HepG2 (cell line): Measurements from ENCODE around the gene UCHL3. TPM values are rescaled to one million over a fixed set of nuclear protein-coding genes. Genes with fewer than 3 reads are reported as not detected.

Experiments
- ARNT2 ChIP-seq: sonication (generic); formaldehyde crosslinking; IDR thresholded peaks from 2 replicates; pipeline ENCODE4 v1.8.0; 2022; ENCODE audit warnings: mild to moderate bottlenecking, low read depth, missing genetic modification reagents, moderate library complexity
- ELK4 ChIP-seq: sonication (generic); formaldehyde crosslinking; IDR thresholded peaks from 2 replicates; pipeline ENCODE4 v1.9.0; 2021; ENCODE audit warnings: missing genetic modification reagents, borderline replicate concordance
- JUND ChIP-seq: sonication (generic); formaldehyde crosslinking; IDR thresholded peaks from 2 replicates; pipeline ENCODE4 v1.8.0; 2022; ENCODE audit warnings: mild to moderate bottlenecking, missing genetic modification reagents
- ONECUT2 ChIP-seq: sonication (generic); formaldehyde crosslinking; IDR thresholded peaks from 2 replicates; pipeline ENCODE4 v1.4.0; 2020; ENCODE audit warnings: missing genetic modification reagents
- RBM39 ChIP-seq: fragments of 200-400 bp; formaldehyde crosslinking; IDR thresholded peaks from one replicate; pipeline ENCODE4 v1.6.1; 2018; ENCODE audit warnings: antibody characterized with exemption, mild to moderate bottlenecking, low read depth, low read length; ENCODE audit not compliant: poor library complexity, severe bottlenecking
- RELA ChIP-seq: sonication (generic); formaldehyde crosslinking; IDR thresholded peaks from 2 replicates; pipeline ENCODE4 v1.4.0; 2020; ENCODE audit warnings: missing genetic modification reagents
- SP5 ChIP-seq: IDR thresholded peaks from 2 replicates; pipeline ENCODE4 v1.6.1; 2016; ENCODE audit warnings: low read depth, borderline replicate concordance
- TARDBP ChIP-seq: sonication (generic); formaldehyde crosslinking; IDR thresholded peaks from 2 replicates; pipeline ENCODE4 v1.8.0; 2022; ENCODE audit warnings: mild to moderate bottlenecking, missing genetic modification reagents
- TCF7 ChIP-seq: sonication (generic); IDR thresholded peaks from 2 replicates; pipeline ENCODE4 v1.6.1; 2016; ENCODE audit warnings: antibody characterized with exemption, low read depth
- TGIF2 ChIP-seq: IDR thresholded peaks from 2 replicates; pipeline ENCODE4 v1.6.1; 2016; ENCODE audit warnings: control low read depth, missing compliant biosample characterization
- THAP9 ChIP-seq: sonication (generic); formaldehyde crosslinking; IDR thresholded peaks from 2 replicates; pipeline ENCODE4; 2020; ENCODE audit warnings: missing genetic modification reagents, mild to moderate bottlenecking, borderline replicate concordance
- U2AF1 ChIP-seq: fragments of 200-400 bp; formaldehyde crosslinking; optimal IDR thresholded peaks from 2 replicates; pipeline ENCODE3; 2017; ENCODE audit warnings: mild to moderate bottlenecking, low read depth, low read length
- ZBTB8A ChIP-seq: sonication (generic); formaldehyde crosslinking; IDR thresholded peaks from 2 replicates; pipeline ENCODE4 v1.4.0; 2020; ENCODE audit warnings: mild to moderate bottlenecking, low read depth, missing genetic modification reagents, borderline replicate concordance
- ZFYVE20 ChIP-seq: sonication (generic); formaldehyde crosslinking; IDR thresholded peaks from 2 replicates; pipeline ENCODE4 v1.8.0; 2023; ENCODE audit warnings: low read depth, mild to moderate bottlenecking, moderate library complexity, missing genetic modification reagents, borderline replicate concordance
- ZNF101 ChIP-seq: sonication (generic); formaldehyde crosslinking; IDR thresholded peaks from 2 replicates; pipeline ENCODE4 v1.4.0; 2020; ENCODE audit warnings: mild to moderate bottlenecking, low read depth, missing genetic modification reagents, borderline replicate concordance
- ZNF225 ChIP-seq: sonication (generic); formaldehyde crosslinking; IDR thresholded peaks from 2 replicates; pipeline ENCODE4 v1.4.0; 2020; ENCODE audit warnings: mild to moderate bottlenecking, missing genetic modification reagents
- ZNF510 ChIP-seq: sonication (generic); formaldehyde crosslinking; IDR thresholded peaks from 2 replicates; pipeline ENCODE4 v1.4.0; 2020; ENCODE audit warnings: low read depth, mild to moderate bottlenecking, missing genetic modification reagents
- ZNF547 ChIP-seq: sonication (generic); formaldehyde crosslinking; IDR thresholded peaks from 2 replicates; pipeline ENCODE4 v1.5.1; 2020; ENCODE audit warnings: mild to moderate bottlenecking, missing genetic modification reagents
- polyA plus RNA-seq, 8 experiments: library from polyadenylated mRNA; depleted of rRNA in 3 of 8; stranded (reverse) in 7 of 8; unstranded in 1 of 8; fragments of >200 nt; fragmentation: Illumina TruSeq in 4 of 8; extraction: Trizol in 4 of 8; gene quantifications; 2 replicates each; pipeline versions ENCODE4 v1.2.1 to v1.2.3, GENCODE V29; 2011 to 2016; ENCODE audit warnings: low read depth in 4 of 8, missing spikeins in 1 of 8, mixed read lengths in 1 of 8; ENCODE audit not compliant: insufficient read depth in 1 of 8
- total RNA-seq, 5 experiments: library from RNA; depleted of rRNA; stranded (reverse); fragments of >200 nt; fragmentation: Illumina TruSeq; extraction: Trizol; gene quantifications; 2 replicates each; pipeline ENCODE4 v1.2.3, GENCODE V29; 2016; ENCODE audit warnings: low read depth in 1 of 5
- TF ChIP-seq, protein P1 (sequence below): IDR thresholded peaks from 2 replicates; pipeline ENCODE4 v1.6.1; 2016; ENCODE audit warnings: low read depth, missing genetic modification reagents, missing compliant biosample characterization
- TF ChIP-seq, protein P2 (sequence below): IDR thresholded peaks from 2 replicates; pipeline ENCODE4 v1.6.1; 2016; ENCODE audit warnings: low read depth, borderline replicate concordance

Gene UCHL3
- total and polyA plus RNA-seq, 2 of the 13 experiments (the other 11 are each of a cell fraction or from before 2014, with no cell fraction given) = 36.2 to 93.3 TPM

DNA sequence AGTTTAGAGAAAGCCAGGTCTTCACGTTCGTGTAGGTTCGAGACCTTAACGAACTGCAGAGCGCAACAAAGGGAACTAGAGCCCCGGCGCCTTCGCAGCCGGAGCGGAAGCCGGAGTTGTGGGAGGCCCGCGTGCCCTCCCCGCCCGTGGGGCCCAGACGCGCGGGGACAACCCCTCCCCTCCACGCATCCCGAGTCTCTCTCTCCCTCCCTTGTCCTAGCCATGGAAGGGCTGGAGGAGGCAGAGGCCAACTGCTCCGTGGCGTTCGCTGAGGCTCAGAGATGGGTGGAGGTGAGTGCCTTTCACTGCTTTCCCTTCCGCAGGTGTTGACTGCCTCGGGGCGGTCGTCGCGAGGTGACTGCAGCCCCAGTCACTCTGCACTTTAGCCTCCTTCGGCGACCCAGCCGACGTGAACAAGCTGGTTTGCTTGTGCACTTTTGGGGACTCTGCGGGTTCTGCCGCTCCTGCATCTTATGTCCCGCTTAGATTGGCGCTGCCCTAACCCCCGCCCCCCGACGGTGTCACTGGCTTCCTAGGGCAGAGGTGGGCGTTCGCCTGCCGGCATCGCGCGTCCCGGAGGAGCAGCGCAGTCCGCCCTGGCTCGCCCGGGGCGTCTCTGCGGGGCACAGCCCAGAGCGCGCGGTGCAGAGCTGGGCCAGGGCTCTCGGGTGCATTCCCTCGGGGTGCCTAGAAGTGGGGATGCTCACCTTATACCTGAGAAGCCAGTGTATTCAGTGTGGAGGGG is 87.0 kb downstream of the UCHL3 start (continued):
- peak; percentile 88; the same call in 1 of the 2 replicates for TF ChIP-seq ZNF225 (CRISPR knock-in tag)
- no peak for TF ChIP-seq ZFYVE20 (CRISPR knock-in tag)
- no peak for TF ChIP-seq JUND (CRISPR knock-in tag)
- TF ChIP-seq, protein P1, sequence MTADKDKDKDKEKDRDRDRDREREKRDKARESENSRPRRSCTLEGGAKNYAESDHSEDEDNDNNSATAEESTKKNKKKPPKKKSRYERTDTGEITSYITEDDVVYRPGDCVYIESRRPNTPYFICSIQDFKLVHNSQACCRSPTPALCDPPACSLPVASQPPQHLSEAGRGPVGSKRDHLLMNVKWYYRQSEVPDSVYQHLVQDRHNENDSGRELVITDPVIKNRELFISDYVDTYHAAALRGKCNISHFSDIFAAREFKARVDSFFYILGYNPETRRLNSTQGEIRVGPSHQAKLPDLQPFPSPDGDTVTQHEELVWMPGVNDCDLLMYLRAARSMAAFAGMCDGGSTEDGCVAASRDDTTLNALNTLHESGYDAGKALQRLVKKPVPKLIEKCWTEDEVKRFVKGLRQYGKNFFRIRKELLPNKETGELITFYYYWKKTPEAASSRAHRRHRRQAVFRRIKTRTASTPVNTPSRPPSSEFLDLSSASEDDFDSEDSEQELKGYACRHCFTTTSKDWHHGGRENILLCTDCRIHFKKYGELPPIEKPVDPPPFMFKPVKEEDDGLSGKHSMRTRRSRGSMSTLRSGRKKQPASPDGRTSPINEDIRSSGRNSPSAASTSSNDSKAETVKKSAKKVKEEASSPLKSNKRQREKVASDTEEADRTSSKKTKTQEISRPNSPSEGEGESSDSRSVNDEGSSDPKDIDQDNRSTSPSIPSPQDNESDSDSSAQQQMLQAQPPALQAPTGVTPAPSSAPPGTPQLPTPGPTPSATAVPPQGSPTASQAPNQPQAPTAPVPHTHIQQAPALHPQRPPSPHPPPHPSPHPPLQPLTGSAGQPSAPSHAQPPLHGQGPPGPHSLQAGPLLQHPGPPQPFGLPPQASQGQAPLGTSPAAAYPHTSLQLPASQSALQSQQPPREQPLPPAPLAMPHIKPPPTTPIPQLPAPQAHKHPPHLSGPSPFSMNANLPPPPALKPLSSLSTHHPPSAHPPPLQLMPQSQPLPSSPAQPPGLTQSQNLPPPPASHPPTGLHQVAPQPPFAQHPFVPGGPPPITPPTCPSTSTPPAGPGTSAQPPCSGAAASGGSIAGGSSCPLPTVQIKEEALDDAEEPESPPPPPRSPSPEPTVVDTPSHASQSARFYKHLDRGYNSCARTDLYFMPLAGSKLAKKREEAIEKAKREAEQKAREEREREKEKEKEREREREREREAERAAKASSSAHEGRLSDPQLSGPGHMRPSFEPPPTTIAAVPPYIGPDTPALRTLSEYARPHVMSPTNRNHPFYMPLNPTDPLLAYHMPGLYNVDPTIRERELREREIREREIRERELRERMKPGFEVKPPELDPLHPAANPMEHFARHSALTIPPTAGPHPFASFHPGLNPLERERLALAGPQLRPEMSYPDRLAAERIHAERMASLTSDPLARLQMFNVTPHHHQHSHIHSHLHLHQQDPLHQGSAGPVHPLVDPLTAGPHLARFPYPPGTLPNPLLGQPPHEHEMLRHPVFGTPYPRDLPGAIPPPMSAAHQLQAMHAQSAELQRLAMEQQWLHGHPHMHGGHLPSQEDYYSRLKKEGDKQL = no peak
- no peak for TF ChIP-seq ONECUT2
- TF ChIP-seq RBM39 = peak; percentile 45
- TF ChIP-seq ZNF101 = no peak
- TF ChIP-seq, protein P2, sequence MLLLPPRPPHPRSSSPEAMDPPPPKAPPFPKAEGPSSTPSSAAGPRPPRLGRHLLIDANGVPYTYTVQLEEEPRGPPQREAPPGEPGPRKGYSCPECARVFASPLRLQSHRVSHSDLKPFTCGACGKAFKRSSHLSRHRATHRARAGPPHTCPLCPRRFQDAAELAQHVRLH (CRISPR knock-in tag) = no peak
- TF ChIP-seq ZNF510 (CRISPR knock-in tag) = no peak
- TF ChIP-seq ELK4 (CRISPR knock-in tag) = no peak
- no peak for TF ChIP-seq U2AF1
- TF ChIP-seq TGIF2 (CRISPR knock-in tag) = peak; percentile 78
- peak; percentile 75; the same call in 1 of the 2 replicates for TF ChIP-seq THAP9
- TF ChIP-seq RELA (CRISPR knock-in tag) = no peak
- TF ChIP-seq ZNF547 (CRISPR knock-in tag) = peak; percentile 54; the same call in 1 of the 2 replicates
- no peak for TF ChIP-seq TCF7
- TF ChIP-seq SP5 = no peak
- TF ChIP-seq ARNT2 (CRISPR knock-in tag) = peak; percentile 39; the same call in 1 of the 2 replicates
- TF ChIP-seq TARDBP = no peak
- TF ChIP-seq ZBTB8A = no peak
